H1 (cell line): ENCODE data around the gene DAAM1. TPM values are rescaled to one million over a fixed set of nuclear protein-coding genes. Genes with fewer than 3 reads are reported as not detected.

Source experiments
- CTCF ChIA-PET: fragments of 300-600 bp; sonication (Branson Sonifier 250); formaldehyde crosslinking; loops from one replicate; lab custom pipeline; 2021; ENCODE audit not compliant: partially characterized antibody; lab: Charles Lee
- POLR2A ChIA-PET: fragments of 300-600 bp; sonication (Branson Sonifier 250); formaldehyde crosslinking; loops from one replicate; lab custom pipeline; 2021; ENCODE audit warnings: inconsistent platforms; ENCODE audit not compliant: partially characterized antibody; lab: Charles Lee
- DNase-seq, 2 experiments: peaks; one replicate each; pipeline versions ENCODE4 v3.0.0 to v3.0.0-alpha.2; 2010 to 2022; ENCODE audit warnings: low spot score in 2 of 2, low read depth in 1 of 2, mixed read lengths in 1 of 2
- FAIRE-seq: peaks from 2 replicates; lab custom pipeline; 2011; peaks lifted over from hg19 to GRCh38; lab: Jason Lieb, UNC
- H2AFZ ChIP-seq: 2 replicates; pipeline ENCODE4 v1.8.1; 2012; ENCODE audit warnings: low read length, inconsistent platforms
- H2AK5ac ChIP-seq: 2 replicates; pipeline ENCODE4 v1.6.1; 2013; ENCODE audit warnings: low read depth, low read length
- H2BK120ac ChIP-seq: replicated peaks from 2 replicates; pipeline ENCODE3; 2013; ENCODE audit warnings: low read depth, low read length, inconsistent platforms
- H2BK12ac ChIP-seq: 2 replicates; pipeline ENCODE4 v1.6.1; 2013; ENCODE audit warnings: low read depth, low read length
- H2BK15ac ChIP-seq: 2 replicates; pipeline ENCODE4 v1.6.1; 2013; ENCODE audit warnings: low read length
- H2BK20ac ChIP-seq: 2 replicates; pipeline ENCODE4 v1.6.1; 2013; ENCODE audit warnings: low read length
- H2BK5ac ChIP-seq: 2 replicates; pipeline ENCODE4 v1.6.1; 2013; ENCODE audit warnings: low read depth, low read length
- H3K14ac ChIP-seq: 2 replicates; pipeline ENCODE4 v1.6.1; 2013; ENCODE audit warnings: inconsistent platforms; ENCODE audit not compliant: insufficient read length
- H3K18ac ChIP-seq: 2 replicates; pipeline ENCODE4 v1.6.1; 2013; ENCODE audit warnings: low read length; ENCODE audit errors: extremely low read depth
- H3K23ac ChIP-seq: 2 replicates; pipeline ENCODE4 v1.6.1; 2013; ENCODE audit warnings: inconsistent platforms; ENCODE audit not compliant: insufficient read length
- H3K23me2 ChIP-seq: 2 replicates; pipeline ENCODE4 v1.6.1; 2013; ENCODE audit warnings: low read depth, low read length
- H3K27ac ChIP-seq: 2 replicates; pipeline ENCODE4 v1.6.1; 2011; ENCODE audit warnings: low read depth, low read length, inconsistent platforms
- H3K27me3 ChIP-seq, 4 experiments: replicated peaks in 1 of 4; 1 replicate in 1 of 4; 2 replicates in 3 of 4; pipeline versions ENCODE4 v1.6.1 to v1.8.1; 2011 to 2013; ENCODE audit warnings: low read length in 3 of 4, mild to moderate bottlenecking in 3 of 4, inconsistent platforms in 2 of 4, mixed read lengths in 2 of 4, moderate library complexity in 1 of 4; ENCODE audit not compliant: control insufficient read depth in 3 of 4, insufficient read depth in 3 of 4; ENCODE audit errors: extremely low read depth in 1 of 4
- H3K36me3 ChIP-seq, 4 experiments: 2 replicates each; pipeline versions ENCODE4 v1.6.1 to v1.8.1; 2011 to 2013; ENCODE audit warnings: mild to moderate bottlenecking in 4 of 4, low read length in 3 of 4, moderate library complexity in 2 of 4, control low read depth in 1 of 4, inconsistent platforms in 1 of 4; ENCODE audit not compliant: insufficient read depth in 4 of 4, control insufficient read depth in 2 of 4
- H3K4ac ChIP-seq: replicated peaks from 2 replicates; pipeline ENCODE3; 2013; ENCODE audit warnings: low read length, low read depth, mixed read lengths, inconsistent platforms; ENCODE audit not compliant: insufficient read length
- H3K4me1 ChIP-seq, 4 experiments: replicated peaks in 1 of 4; 1 replicate in 1 of 4; 2 replicates in 3 of 4; pipeline versions ENCODE4 v1.6.1 to v1.8.1; 2011 to 2013; ENCODE audit warnings: low read length in 3 of 4, inconsistent platforms in 2 of 4, mixed read lengths in 1 of 4; ENCODE audit not compliant: insufficient read depth in 4 of 4, control insufficient read depth in 3 of 4
- H3K4me2 ChIP-seq, 2 experiments: 2 replicates each; pipeline versions ENCODE4 v1.6.1 to v1.8.1; 2011 to 2013; ENCODE audit warnings: low read depth in 2 of 2, low read length in 2 of 2, control low read depth in 1 of 2, inconsistent platforms in 1 of 2, mild to moderate bottlenecking in 1 of 2; ENCODE audit not compliant: insufficient read depth in 1 of 2
- H3K4me3 ChIP-seq, 4 experiments: fragments of 200-600, 300-600 bp in 1 of 4; sonication (generic), shearing (Covaris generic), sonication (Bioruptor Twin) in 1 of 4; 2 replicates each; pipeline versions ENCODE4 v1.5.1 to v1.8.1; 2011 to 2016; ENCODE audit warnings: low read length in 4 of 4, low read depth in 3 of 4, control low read depth in 2 of 4, inconsistent platforms in 2 of 4, mild to moderate bottlenecking in 2 of 4, mixed read lengths in 1 of 4, moderate library complexity in 1 of 4; ENCODE audit not compliant: insufficient read depth in 2 of 4; ENCODE audit errors: extremely low read depth in 1 of 4
- H3K56ac ChIP-seq: replicated peaks from 2 replicates; pipeline ENCODE3; 2013; ENCODE audit warnings: low read depth, mild to moderate bottlenecking, mixed read lengths, low read length, inconsistent platforms; ENCODE audit not compliant: insufficient read length
- H3K79me1 ChIP-seq: 2 replicates; pipeline ENCODE4 v1.6.1; 2013; ENCODE audit warnings: low read depth, low read length, control low read depth
- H3K79me2 ChIP-seq, 2 experiments: 2 replicates each; pipeline versions ENCODE4 v1.6.1 to v1.8.1; 2012 to 2013; ENCODE audit warnings: low read length in 2 of 2, mild to moderate bottlenecking in 2 of 2, inconsistent platforms in 1 of 2; ENCODE audit not compliant: insufficient read depth in 2 of 2, control insufficient read depth in 1 of 2
- H3K9ac ChIP-seq, 4 experiments: replicated peaks in 1 of 4; 1 replicate in 1 of 4; 2 replicates in 3 of 4; pipeline versions ENCODE4 v1.6.1 to v1.8.1; 2011 to 2013; ENCODE audit warnings: low read depth in 3 of 4, low read length in 3 of 4, control low read depth in 2 of 4, mild to moderate bottlenecking in 2 of 4, moderate library complexity in 2 of 4, inconsistent platforms in 1 of 4; ENCODE audit errors: extremely low read depth in 1 of 4
- H3K9me3 ChIP-seq, 2 experiments: 2 replicates each; pipeline versions ENCODE4 v1.6.1 to v1.8.1; 2012 to 2013; ENCODE audit warnings: mild to moderate bottlenecking in 2 of 2, moderate library complexity in 2 of 2, control low read depth in 1 of 2, inconsistent platforms in 1 of 2, low read depth in 1 of 2, low read length in 1 of 2, mixed read lengths in 1 of 2; ENCODE audit not compliant: insufficient read depth in 2 of 2
- H4K20me1 ChIP-seq, 2 experiments: replicated peaks in 1 of 2; 2 replicates each; pipeline versions ENCODE3 to v1.8.1; 2011 to 2013; ENCODE audit warnings: inconsistent platforms in 2 of 2, low read length in 2 of 2, mild to moderate bottlenecking in 1 of 2; ENCODE audit not compliant: insufficient read depth in 2 of 2, control insufficient read depth in 1 of 2
- H4K5ac ChIP-seq: 2 replicates; pipeline ENCODE4 v1.6.1; 2013; ENCODE audit warnings: low read length, low read depth, mixed read lengths, inconsistent platforms; ENCODE audit not compliant: insufficient read length
- H4K8ac ChIP-seq: 2 replicates; pipeline ENCODE4 v1.8.0; 2013; ENCODE audit warnings: mild to moderate bottlenecking, moderate library complexity, low read length, inconsistent platforms; ENCODE audit not compliant: insufficient read depth; ENCODE audit errors: extremely low read depth
- H4K91ac ChIP-seq: replicated peaks from 2 replicates; pipeline ENCODE3; 2013; ENCODE audit warnings: low read length, mixed read lengths, inconsistent platforms; ENCODE audit not compliant: insufficient read length
- BACH1 ChIP-seq: IDR thresholded peaks from 2 replicates; pipeline ENCODE4 v1.6.1; 2012; ENCODE audit warnings: low read length, improper control_type of control experiment
- BRCA1 ChIP-seq: IDR thresholded peaks from 2 replicates; pipeline ENCODE4 v1.6.1; 2012; ENCODE audit warnings: low read depth, low read length, improper control_type of control experiment
- CBX8 ChIP-seq: fragments of 300-800, 300-1000 bp; sonication (generic); IDR thresholded peaks from 2 replicates; pipeline ENCODE4 v1.7.1; 2016; ENCODE audit warnings: low read depth, low read length, borderline replicate concordance
- GTF2F1 ChIP-seq: IDR thresholded peaks from 2 replicates; pipeline ENCODE4 v1.6.1; 2012; ENCODE audit warnings: low read depth, low read length, improper control_type of control experiment, borderline replicate concordance
- KDM1A ChIP-seq: fragments of 200-600, 300-600 bp; sonication (generic); IDR thresholded peaks from 2 replicates; pipeline ENCODE4 v1.7.1; 2016; ENCODE audit warnings: mild to moderate bottlenecking, low read length, borderline replicate concordance
- PHF8 ChIP-seq: fragments of 200-600 bp; sonication (generic); conservative IDR thresholded peaks from 2 replicates; pipeline ENCODE4 v1.7.1; 2012; ENCODE audit warnings: low read depth, mild to moderate bottlenecking, inconsistent platforms, low read length, moderate library complexity
- RAD21 ChIP-seq, 2 experiments: IDR thresholded peaks in 1 of 2; conservative IDR thresholded peaks in 1 of 2; 2 replicates each; pipeline ENCODE4 v1.6.1; 2011; ENCODE audit warnings: low read depth in 2 of 2, low read length in 2 of 2, improper control_type of control experiment in 1 of 2, inconsistent platforms in 1 of 2, mild to moderate bottlenecking in 1 of 2, moderate library complexity in 1 of 2
- RXRA ChIP-seq: IDR thresholded peaks from 2 replicates; pipeline ENCODE4 v1.6.1; 2011; ENCODE audit warnings: low read depth, mild to moderate bottlenecking, low read length, moderate library complexity; ENCODE audit not compliant: insufficient read depth
- SUZ12 ChIP-seq: fragments of 200-600 bp; sonication (generic); IDR thresholded peaks from 2 replicates; pipeline ENCODE4 v1.6.1; 2012; ENCODE audit warnings: mild to moderate bottlenecking, inconsistent platforms, low read length, moderate library complexity, mixed read lengths
- WGBS, 2 experiments: shearing (Covaris generic) in 1 of 2; methylation state at CpG; one replicate each; pipeline versions ENCODE4 v1.1.6 to v1.1.7; 2013 to 2015; ENCODE audit warnings: low lambda C conversion rate in 2 of 2, mixed read lengths in 2 of 2, inconsistent platforms in 1 of 2, low coverage in 1 of 2, missing lambda C conversion rate in 1 of 2; ENCODE audit not compliant: insufficient replicate concordance in 2 of 2, insufficient coverage in 1 of 2, insufficient read length in 1 of 2; ENCODE audit errors: extremely low coverage in 1 of 2, missing lambda C conversion rate in 1 of 2; 5-methylcytosine and 5-hydroxymethylcytosine counted together
- polyA plus RNA-seq, 7 experiments: library from polyadenylated mRNA; depleted of rRNA in 3 of 7; stranded (reverse) in 5 of 7; unstranded in 2 of 7; fragments of >200 nt in 5 of 7; fragments of 200-250 nt in 2 of 7; gene quantifications; 1 replicate in 5 of 7; 2 replicates in 1 of 7; 4 replicates in 1 of 7; pipeline versions ENCODE4 v1.2.1 to v1.2.3, GENCODE V29; 2011 to 2013; ENCODE audit warnings: missing spikeins in 2 of 7, mixed read lengths in 2 of 7
- total RNA-seq: library from RNA; stranded (reverse); fragmentation: NEBNext Ultra II Directional; extraction: Animal tissue kit (Norgen Biotek cat#: 25700); gene quantifications from 2 replicates; pipeline ENCODE4 v1.2.1, GENCODE V29; 2021

The DAAM1 gene
- total and polyA plus RNA-seq, 2 of the 8 experiments (the other 6 are each of a cell fraction or from before 2014, with no cell fraction given), result 5.0 to 44.9 TPM

DNA sequence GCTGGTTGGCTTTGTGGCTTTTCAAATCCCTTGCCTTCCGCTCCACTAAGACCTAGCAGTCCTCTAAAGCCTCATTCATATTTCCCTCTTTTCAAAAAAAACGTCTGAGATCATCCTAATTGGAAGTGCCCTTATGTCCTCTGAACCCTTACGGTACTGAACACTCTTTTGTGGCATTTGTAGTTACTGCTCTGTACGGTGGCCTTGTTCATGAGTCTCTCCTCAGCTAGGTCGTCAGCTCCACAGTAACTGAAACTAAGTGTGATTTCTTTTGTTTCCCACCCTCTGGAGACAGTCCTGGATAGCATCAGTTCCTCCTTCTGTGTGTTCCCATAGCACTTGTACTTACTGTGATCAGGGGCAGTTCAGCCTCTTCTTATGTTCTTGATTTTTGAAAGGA, 49.7 kb downstream of the DAAM1 start:
- H3K27me3 ChIP-seq, result no peaks in the 10 kb centered on the region
- H3K23ac ChIP-seq, result no peak overlapping the region
- WGBS, 2 experiments, result 90% methylated on average over 5 of the region's 5 CpGs; no CpG with 5 or more reads in 1 of the 2 experiments
- no peak for FAIRE-seq
- no peak for DNase-seq
- ChIA-PET POLR2A (no interaction called here), CTCF (interaction anchor here (1.2 to 1.4 kb wide), 2 partner anchors 10 to 23 kb away, joined by 3 read pairs; no protein-coding TSS in a partner anchor)
- no peak overlapping the region for H4K8ac ChIP-seq
- no peak overlapping the region for H2AK5ac ChIP-seq
- no peak overlapping the region for H2BK15ac ChIP-seq
- no peak overlapping the region for H3K14ac ChIP-seq
- no peak overlapping the region for H2BK20ac ChIP-seq
- no peak overlapping the region for H3K27ac ChIP-seq
- no peak overlapping the region; a peak in 1 of 7 replicates for H3K9ac ChIP-seq
- H3K79me1 ChIP-seq, result no peaks in the 10 kb centered on the region
- H3K79me2 ChIP-seq, result peaks cover 0 to 17% of the 10 kb centered on the region in 2 experiments; a peak in 1 of 4 replicates
- H4K91ac ChIP-seq, result no peak overlapping the region
- no peak overlapping the region for H3K4me3 ChIP-seq
- no peak overlapping the region for H3K18ac ChIP-seq
- no peaks in the 10 kb centered on the region for H3K36me3 ChIP-seq
- H3K9me3 ChIP-seq, result no peaks in the 10 kb centered on the region
- H2BK120ac ChIP-seq, result no peak overlapping the region
- no peak overlapping the region for H2BK5ac ChIP-seq
- H3K4me2 ChIP-seq, result no peak overlapping the region
- H3K23me2 ChIP-seq, result no peaks in the 10 kb centered on the region
- H3K4me1 ChIP-seq, result peaks cover 0 to 9% (median 0%) of the 10 kb centered on the region in 4 experiments; a peak in 2 of 7 replicates
- H2BK12ac ChIP-seq, result no peak overlapping the region
- no peak overlapping the region for H3K4ac ChIP-seq
- peaks cover 0 to 2% of the 10 kb centered on the region in 2 experiments for H4K20me1 ChIP-seq
- H2AFZ ChIP-seq, result no peak overlapping the region
- H4K5ac ChIP-seq, result no peak overlapping the region
- no peak overlapping the region for H3K56ac ChIP-seq
- TF ChIP-seq KDM1A (no peak), PHF8 (no peak), RAD21 (IDR thresholded peaks at IDR 0.05 in 1 of 2, conservative IDR thresholded peaks at IDR 0.05 in 1 of 2; ENCODE audit: low read depth in 2 of 2, low read length in 2 of 2) (no peak), BRCA1 (no peak), CBX8 (no peak), BACH1 (no peak), RXRA (no peak), GTF2F1 (no peak), SUZ12 (no peak)
